GDM1 (cell line): ENCODE data around the gene CADPS2.

Experiments
- DNase-seq: peaks from one replicate; lab custom pipeline; 2025; lab: John Stamatoyannopoulos, UW

The CADPS2 gene

DNA sequence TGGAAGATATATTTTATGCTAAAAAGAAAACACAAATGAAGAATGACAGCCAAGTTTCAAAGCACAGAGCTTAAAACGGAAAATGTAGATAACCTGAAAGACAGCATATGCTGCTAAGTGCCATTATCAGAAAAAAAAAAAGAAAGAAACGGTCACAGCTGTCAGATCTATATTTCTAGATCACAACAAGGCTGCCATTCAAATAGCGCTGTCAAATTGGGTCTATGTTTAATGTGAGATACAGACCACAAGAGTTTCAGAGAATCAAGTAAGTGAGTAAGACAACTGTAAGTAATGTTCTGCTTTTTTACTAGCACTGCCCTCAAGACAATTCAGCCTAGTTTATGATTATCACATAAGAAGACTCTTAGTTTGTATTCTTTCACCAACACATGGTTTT is 117.4 kb downstream of the CADPS2 start:
- DNase-seq = no peak

DNA sequence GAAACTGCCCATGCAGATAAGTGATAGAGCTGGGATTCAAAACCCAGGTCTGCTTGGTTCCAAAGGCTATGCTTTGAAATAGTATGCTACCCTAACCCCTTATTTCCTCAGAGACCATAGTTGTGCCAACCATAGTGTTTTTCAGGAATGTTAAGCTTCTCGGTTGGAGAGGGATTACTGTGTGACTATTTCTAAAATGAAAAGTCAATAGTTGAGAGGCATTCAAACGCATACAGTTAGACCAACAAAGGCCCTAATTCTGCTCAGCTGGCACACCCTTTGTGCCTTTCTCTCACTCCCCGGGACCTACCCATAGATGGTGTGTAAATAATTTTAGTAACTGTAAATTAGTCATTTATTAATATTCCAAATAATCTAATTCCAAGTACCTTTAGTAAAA is 118.9 kb downstream of the CADPS2 start:
- DNase-seq = no peak

DNA sequence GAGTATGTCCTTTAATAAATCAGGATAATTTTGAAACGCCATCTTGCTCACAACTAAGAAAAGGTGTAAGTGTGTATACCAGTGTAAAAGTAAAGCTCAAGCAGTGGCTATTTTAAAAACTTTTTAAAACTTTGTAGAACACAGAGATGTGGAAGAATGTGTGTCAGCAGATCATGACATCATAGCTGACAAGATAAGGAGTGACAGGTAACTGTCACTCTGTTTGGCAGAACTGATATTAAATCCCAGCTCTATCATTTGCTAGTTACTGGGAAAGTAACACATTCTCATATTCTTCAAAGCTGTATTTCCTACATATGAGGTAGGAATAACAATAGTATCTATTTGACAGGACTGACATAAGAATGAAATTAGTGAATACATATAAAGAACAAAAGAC is 119.7 kb downstream of the CADPS2 start:
- no peak for DNase-seq

DNA sequence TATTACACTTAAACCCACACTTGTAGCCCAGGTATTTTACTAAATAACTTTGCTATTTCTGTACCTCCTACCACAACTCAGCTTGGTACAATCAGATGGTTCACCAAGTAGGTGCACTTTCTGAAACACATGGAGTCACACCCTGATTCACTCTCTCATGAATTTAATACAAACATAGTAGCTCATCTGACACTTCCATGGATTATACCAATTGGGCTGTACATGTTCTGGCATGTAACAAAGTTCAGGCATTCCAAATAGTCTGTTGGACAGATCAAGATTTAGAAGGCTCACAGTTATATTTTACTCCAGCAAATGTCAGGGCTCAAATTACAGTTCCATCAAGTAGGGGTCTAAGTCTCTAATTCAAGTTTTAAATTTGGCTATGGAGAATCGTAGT is 121.4 kb downstream of the CADPS2 start:
- no peak for DNase-seq

DNA sequence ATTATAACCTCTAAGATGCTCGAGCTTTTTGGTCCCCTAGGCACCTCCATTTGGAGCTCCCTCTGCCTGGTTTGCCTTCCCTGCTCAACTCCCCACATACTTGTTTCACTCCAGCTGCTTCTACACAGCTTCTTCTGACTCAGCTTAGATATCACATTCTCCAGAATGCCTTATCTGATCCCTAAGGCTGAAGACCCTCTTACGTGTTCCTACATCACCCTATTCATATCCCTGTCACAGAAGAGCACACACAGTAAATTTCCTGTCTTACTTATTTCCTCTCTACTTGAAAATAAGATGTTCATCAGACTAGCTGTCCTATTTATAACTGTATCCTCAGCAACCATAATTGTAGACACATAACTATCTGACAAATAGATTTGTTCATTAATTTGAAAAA is 122.2 kb downstream of the CADPS2 start:
- DNase-seq = no peak

DNA sequence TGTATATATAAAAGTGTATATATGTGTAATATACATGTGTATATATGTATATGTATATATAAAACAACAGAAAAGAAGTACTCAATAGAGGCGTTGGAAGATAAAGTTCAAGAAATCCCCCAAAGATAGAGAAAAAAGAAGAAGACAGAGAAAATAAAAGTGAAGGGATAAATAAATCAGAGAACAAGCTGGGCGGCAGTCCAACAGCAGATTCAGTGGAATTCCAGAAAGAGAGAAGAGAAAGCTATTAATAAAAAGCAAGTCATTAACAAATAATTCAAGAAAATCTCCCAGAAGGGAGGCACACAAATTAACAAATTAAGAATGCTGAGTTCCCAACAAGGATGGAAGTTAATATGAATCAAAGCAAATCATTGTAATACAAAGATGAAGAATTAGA is 124.2 kb downstream of the CADPS2 start:
- DNase-seq = no peak

DNA sequence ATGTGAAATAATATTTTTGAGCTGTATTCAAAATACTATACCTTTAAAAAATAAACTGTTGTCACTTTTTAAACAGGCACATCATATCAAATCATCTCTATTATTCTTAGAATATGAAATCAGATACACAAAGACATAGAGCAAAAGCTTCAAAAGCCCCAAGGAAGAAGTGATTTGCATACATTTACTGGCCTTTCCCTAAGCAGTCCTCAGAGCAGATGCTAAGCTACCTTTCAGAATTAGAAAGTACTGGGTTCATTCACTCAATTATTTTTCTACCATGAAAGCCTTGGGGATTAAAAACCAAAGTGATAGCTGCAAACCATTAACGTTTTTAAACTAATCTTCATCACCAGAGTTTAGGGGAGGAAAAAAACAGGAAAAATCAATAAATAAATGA is 127.8 kb downstream of the CADPS2 start:
- DNase-seq = no peak

DNA sequence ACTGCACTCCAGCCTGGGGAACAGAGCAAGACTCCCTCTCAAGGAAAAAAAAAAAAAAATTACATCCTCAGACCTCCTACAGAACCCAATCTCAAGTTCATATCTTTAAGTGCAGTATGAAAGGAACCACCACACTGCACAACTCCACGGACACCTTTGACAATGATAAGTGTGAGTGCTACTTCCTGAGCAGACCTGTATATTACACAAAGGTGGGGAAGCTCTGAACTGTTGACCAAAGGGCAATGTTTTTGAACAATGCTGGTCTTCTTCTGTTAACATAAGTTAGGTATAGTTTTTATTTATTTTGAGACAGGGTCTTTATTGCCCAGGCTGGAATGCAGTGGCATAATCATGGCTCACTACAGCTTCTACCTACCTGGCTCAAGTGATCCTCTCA is 129.4 kb downstream of the CADPS2 start:
- DNase-seq = no peak

DNA sequence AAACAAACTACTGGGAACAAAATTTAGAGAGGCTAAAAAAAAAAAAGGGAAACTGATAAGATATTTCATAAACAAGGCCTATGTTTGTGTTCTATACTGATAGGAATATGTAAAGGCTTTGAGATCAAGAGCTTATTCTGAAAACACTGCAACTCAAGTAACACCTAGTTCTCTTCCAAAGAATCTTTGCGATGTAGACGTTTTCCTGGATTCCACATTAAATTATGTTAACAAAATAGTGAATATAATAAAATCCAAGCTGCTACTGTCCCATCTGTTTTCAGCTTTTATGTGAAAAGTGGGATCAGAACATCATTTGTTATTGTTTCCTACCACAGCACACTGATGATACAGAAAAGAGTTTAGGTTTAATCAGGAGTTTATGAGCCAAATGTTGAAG is 130.6 kb downstream of the CADPS2 start:
- no peak for DNase-seq

DNA sequence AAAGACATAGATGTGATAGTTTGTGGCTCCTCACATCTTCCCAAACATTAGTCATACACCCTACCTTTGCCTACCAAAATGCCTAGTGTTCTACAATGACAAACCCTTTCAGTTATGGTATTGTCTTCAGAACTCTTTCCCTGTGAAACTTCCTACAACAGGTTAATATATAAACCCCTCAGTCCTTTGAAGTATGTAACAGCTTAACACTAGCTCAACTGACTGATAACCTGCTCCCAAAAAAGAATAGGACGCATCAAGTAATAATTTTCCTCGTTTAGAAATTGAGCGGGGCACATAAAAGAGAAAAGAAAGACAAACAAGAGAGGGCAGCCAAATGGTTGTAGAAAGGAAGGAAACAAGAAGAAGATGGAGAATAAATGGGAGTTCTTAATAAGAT is 133.7 kb downstream of the CADPS2 start:
- DNase-seq = no peak

DNA sequence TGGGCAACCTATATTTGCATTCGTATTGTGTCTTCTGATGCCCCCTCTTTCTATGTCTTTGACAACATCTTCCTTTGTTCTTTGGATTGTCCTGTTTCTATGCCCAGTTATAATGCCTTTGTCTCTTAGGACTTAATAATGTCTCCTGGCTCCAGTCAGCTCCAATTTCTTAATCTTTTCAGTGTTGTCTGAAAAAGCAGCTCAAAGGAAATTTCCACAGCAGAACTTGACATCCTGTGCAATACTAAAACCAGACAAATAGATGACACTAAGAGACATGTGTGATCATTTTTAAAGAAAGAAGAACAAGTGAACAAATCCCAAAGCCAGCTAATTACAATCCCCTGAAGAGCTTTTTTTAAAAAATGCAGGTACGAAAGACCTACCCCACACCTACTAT is 135.9 kb downstream of the CADPS2 start:
- DNase-seq = no peak

DNA sequence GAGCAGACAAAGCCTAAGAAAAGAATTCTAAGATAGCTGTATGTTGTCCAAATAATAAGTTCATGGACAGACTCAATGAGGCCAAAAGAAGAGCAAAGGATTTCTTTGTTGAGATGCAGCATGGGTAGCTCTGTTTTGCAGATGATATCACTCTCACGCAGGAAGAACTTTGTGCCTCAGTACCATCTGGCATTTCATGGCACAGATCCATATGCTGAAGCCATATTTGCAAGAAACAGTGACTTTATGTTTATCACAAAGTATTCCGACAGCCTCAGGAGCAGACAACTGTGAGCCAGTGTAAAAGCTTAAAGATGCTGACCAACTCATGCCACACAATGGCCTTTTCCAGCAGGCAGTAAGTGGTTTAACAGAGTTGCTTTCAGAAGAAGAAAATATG is 138.1 kb downstream of the CADPS2 start:
- DNase-seq = no peak

DNA sequence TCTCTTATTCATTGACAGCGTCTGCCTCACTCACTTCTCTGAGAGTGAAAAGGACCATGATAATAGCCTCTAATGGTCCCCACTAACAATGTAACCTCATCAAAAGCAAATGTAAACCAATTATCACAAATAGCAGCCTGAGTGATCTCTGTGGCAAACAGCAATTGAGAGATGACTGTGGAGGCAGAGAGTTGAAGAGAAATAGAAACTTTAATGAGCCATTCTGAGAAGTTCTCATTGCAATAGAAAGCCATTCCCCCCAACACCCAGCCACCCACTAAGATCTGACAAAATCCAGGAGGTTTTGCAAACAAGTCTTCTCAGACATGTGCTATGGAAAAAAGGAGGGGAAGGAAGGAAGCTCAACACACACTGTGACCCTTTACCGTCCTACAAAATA is 139.3 kb downstream of the CADPS2 start:
- no peak for DNase-seq

DNA sequence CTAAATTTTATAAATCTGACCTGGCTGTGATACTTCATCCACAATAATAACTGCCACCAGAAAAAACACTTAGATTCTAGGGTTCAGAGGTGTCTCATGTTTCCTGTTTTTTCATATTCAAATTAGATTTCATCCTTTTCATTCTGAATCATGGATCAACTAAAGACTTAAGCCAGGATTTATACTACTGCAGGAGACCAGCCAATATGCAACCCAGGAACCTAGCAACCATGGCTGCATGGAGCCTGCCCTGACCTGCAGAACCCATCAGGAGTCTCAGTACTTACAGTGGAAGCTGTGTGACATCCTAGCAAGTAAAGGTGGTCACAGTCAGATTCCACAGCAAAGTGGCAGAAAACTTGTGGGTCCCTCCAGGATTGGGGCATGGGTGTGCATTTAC is 143.0 kb downstream of the CADPS2 start:
- no peak for DNase-seq

DNA sequence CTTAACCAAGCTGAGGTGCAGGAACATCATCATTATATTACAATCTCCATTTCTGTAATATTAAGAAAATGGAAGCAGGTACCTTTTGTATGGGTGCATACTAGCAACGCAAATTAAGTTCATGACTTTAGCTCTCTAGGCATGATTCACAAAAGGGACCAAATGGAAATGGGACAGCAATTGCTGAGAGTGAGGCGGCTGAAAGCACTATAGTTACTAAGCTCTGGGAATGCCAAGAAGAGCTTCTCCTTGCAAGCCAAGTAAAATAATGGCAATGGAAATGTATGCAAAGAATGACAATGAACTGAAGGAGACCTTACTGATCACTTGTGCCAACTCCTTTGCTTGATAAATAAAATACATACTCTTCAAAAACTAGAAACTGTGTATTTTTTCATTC is 147.3 kb downstream of the CADPS2 start:
- no peak for DNase-seq

DNA sequence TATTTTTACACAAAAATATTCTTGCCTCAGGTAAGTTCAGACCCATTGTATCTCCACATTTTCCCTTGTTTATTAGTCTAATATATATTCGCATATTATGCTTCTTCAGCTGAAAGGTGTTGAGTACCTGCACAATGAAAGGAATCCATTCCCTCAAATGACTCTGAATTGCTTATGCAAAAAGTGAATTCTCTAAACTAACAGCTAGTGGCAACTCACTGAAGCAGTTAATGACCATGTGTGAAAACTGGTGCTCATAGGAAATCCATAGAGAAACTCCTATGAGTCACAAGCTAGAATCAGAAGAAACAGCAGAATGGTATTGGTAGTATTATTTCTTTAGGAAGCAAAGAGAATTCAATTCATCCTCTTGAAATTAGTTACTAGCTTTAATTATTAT is 150.1 kb downstream of the CADPS2 start:
- no peak for DNase-seq

DNA sequence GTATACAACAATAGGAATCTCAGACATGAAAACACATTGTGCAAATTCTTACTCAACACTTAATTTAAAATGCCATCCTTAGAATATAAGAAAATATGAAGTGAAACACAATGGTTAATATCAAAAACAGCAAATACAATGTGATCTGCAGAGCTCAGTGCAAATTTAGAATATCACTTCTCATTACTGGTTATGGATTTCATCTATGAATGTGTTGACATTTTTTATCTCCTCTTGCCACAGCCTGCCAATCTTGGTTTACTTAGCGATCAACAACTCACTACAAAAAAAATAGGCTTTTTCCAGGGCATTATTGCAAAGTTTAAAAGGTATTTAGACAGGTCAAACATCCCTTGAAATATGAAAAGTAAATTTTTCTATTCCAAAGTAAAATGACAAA is 158.5 kb downstream of the CADPS2 start:
- no peak for DNase-seq

DNA sequence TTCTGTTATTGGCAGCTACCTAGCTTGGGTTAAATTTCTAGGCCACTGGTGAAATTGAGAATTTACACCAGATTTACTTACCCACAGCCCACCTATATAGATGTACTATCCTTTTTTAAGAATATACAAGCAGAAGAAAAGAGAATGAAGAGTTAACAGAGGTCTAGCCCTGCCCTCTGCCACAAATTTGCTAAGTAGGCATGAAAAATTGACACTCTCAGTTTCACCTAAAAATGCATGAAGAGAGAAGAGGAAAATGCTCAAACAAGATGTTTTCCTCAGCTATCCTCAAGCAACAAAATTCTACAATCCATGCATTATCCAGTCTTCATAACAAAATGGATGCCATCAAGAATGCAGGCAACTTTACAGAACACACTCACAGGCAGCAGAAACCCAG is 158.9 kb downstream of the CADPS2 start:
- no peak for DNase-seq

DNA sequence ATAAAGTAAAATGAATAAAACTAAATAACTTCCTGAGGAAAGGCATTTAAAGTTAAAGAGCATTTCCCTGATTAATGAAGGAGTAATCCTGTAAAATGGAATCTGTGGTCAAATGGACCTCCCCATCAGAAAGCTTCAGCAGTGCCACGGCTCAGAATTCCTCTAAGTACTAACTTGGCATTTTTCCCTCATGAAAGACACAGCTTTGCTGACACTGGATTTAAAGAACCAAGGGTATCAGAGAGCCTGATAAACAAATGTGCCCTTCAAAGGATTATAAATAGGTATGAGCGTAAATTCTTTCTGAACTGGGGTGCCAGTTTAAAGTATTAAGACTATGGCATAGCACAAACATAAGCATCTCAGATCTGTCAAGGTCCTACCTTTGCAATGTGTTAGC is 159.4 kb downstream of the CADPS2 start:
- DNase-seq = no peak

DNA sequence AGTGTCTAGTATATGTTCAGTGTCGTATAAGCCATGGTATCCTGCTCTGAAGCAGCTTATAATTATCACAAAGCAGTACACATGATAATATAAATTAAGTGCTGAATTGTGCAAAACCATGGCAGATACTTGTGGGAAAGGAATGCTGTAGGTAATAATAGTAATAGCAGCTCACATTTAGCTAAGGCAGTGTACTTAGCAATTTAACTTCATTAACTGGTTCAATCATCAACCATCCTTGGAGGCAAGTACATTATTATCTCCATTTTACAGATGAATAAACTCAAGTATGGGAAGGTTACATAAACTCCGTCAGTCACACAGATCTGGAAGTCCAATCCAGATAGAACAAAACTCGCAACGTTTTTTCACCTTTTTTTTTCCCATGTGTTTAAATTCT is 161.9 kb downstream of the CADPS2 start:
- DNase-seq = no peak

DNA sequence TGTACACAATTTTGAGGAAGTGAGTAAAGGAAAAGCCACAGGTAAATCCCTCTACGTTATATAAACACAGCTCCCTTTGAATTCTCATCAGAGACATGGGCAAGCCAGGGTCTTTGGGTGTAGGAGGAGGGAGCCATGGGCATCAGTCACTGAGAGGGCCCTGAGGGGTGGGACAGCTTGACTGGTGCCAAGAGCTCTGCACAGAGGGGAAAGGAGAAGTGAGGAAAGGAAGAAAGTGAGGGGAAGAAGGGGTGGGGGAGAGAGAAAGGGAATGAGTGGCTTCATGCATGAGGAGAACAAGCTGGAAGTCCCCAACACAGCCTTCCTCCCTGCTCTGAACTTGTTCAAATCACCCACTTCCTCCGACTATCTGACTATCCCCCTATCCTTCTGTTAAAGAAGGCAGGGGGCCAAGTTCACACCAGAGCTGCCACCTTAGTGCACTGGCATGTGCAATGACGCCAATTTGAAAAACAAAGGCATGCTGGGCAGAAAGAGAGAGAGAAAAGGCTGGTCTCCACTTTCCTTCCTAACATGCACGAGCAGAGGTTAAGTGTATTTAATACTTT is 167.2 kb downstream of the CADPS2 start:
- DNase-seq = no peak

DNA sequence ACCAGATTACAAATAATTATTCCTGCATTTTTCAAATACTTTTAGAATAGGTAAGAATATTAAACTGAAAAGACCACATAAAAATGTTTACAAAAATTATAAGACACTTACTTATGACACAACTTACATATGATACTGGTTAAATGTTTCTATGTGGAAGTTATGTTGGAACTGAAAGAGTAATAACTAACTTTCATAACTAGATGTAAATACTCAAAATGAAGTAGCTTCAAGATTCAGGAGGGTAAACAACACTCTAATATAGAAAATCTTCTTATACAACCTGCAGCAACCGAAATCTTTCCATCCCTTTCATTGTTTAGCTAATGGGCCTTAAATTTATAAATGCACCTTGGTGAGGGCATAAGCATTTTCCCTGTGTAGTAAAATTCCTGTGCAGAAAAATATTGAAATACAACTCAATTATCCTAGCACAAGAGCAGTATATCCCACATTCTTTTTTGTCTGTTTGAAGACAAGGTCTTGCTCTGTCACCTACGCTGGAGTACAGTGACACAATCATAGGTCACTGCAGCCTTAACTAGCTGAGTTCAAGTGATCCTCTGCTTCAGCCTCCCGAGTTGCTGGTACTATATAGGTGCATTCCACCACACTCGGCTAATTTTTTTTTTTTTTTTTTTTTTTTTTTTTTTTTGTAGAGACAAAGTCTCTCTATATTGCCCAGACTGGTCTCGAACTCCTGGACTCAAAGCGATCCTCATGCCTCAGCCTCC is 168.7 kb downstream of the CADPS2 start:
- no peak for DNase-seq

DNA sequence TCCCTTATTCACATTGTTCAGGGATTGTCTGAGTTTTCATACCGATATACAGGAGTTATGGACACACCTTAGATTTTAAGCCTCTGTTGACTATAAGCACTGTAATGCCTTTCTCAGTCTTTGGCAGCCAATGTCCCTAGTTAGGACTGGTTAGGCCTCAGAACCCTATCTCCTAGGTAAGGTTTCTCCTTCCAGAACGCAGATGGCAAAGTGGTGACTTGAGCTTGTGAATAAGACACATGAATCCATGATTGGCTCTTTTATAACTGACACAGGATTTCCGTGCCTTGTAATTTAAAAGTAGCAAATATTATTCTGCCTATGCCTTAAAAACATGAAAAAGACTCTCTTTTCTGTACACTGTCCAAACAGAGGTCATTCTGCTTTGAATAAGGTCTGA is 171.1 kb downstream of the CADPS2 start:
- no peak for DNase-seq

DNA sequence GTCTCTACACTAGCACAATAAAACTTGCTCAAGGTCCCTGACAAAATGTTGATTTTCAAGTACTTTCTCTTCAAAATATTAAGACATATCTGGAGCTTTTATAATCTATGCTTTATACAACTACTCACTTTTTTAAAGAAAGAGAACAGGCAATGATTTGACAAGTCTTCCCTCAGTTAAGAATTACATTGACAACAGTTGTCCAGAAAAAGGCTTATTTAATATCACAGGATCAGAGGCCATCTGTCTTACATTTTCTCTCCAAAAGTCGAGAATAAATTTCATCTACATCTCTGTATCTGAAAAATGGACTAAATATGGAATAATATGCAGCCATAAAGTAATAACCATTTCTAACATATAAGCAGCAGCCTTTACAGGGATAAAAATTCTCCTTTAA is 175.3 kb downstream of the CADPS2 start:
- no peak for DNase-seq
